Measurements from ENCODE around the gene KLHL6.
"Not testable (repeated sequence)": the region's sequence is repeated elsewhere in the genome, so short reads cannot be mapped to it uniquely, and the experiment has no call there.

KLHL6 gene

GRCh38 chr3:183444748-183445147, 110.8 kb downstream of the KLHL6 start:
- no peak for DNase-seq (ENCODE audit: low spot score)

GRCh38 chr3:183443395-183444385, 111.8 kb downstream of the KLHL6 start:
- no peak for DNase-seq (ENCODE audit: low spot score)

GRCh38 chr3:183442994-183443393, 112.5 kb downstream of the KLHL6 start:
- no peak for DNase-seq (ENCODE audit: low spot score)

- DNase-seq (ENCODE audit: low spot score) = not testable (repeated sequence)
These were observed 115.0 kb downstream of the KLHL6 start for GRCh38 chr3:183440521-183440920.

GRCh38 chr3:183439515-183439914, 116.0 kb downstream of the KLHL6 start:
- DNase-seq (ENCODE audit: low spot score) = no peak

GRCh38 chr3:183438735-183439134, 116.8 kb downstream of the KLHL6 start:
- DNase-seq (ENCODE audit: low spot score) = no peak

GRCh38 chr3:183437666-183438564, 117.6 kb downstream of the KLHL6 start:
- no peak for DNase-seq (ENCODE audit: low spot score)

Data from GM03348 (cell line).